Thyroid gland (tissue), 4 donors: Measurements from ENCODE around the gene AP2B1.

Experiments
- POLR2A ChIP-seq, 2 donors: fragments of 450-650 bp; IDR thresholded peaks; one replicate each; pipeline ENCODE4 v1.6.1; 2017; ENCODE audit warnings: antibody characterized with exemption in 2 of 2, mild to moderate bottlenecking in 2 of 2, moderate library complexity in 1 of 2
- TF ChIP-seq, protein P1 (sequence below), 6 experiments: fragments of 200-600 bp in 3 of 6; fragments of 450-650 bp in 3 of 6; sonication (generic) in 3 of 6; IDR thresholded peaks; one replicate each; pipeline ENCODE4 v1.5.1; 2016 to 2019; ENCODE audit warnings: antibody characterized with exemption in 6 of 6, mild to moderate bottlenecking in 2 of 6, inconsistent platforms in 1 of 6, moderate library complexity in 1 of 6

GRCh38 chr17:35541434-35541833 is 45.7 kb upstream of the AP2B1 start:
- TF ChIP-seq, protein P1, sequence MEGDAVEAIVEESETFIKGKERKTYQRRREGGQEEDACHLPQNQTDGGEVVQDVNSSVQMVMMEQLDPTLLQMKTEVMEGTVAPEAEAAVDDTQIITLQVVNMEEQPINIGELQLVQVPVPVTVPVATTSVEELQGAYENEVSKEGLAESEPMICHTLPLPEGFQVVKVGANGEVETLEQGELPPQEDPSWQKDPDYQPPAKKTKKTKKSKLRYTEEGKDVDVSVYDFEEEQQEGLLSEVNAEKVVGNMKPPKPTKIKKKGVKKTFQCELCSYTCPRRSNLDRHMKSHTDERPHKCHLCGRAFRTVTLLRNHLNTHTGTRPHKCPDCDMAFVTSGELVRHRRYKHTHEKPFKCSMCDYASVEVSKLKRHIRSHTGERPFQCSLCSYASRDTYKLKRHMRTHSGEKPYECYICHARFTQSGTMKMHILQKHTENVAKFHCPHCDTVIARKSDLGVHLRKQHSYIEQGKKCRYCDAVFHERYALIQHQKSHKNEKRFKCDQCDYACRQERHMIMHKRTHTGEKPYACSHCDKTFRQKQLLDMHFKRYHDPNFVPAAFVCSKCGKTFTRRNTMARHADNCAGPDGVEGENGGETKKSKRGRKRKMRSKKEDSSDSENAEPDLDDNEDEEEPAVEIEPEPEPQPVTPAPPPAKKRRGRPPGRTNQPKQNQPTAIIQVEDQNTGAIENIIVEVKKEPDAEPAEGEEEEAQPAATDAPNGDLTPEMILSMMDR (IDR thresholded peaks at IDR 0.05) = no peak
- TF ChIP-seq POLR2A (IDR thresholded peaks at IDR 0.05) = no peak
